ENCODE data around the gene SYT7. TPM values are rescaled to one million over a fixed set of nuclear protein-coding genes. Genes with fewer than 3 reads are reported as not detected.

SYT7 gene
- total and polyA plus RNA-seq, 2 donors, result 0.14 to 1.3 TPM

DNA sequence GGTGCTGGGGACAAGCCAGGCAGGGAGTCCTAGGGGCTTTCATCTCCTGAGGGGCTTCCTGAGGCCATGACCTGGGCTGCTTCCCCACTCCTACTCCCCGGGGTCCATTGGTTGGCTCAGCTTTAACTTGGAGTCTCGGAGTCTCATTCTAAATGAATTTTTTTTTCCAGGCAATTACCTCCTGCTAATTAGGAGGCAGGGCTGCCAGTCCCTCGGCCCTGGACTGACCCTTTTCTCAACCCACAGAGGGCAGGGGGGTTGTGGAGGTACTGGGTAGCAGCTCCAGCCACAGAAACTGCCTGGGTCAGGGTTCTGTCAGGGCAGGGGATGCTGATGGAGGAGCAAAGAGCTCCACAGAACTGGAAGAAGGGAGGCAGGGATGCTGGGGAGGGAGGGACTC is 11.9 kb downstream of the SYT7 start:
- H3K4me3 ChIP-seq (ENCODE audit: low read length in 2 of 2), result no peak overlapping the region

DNA sequence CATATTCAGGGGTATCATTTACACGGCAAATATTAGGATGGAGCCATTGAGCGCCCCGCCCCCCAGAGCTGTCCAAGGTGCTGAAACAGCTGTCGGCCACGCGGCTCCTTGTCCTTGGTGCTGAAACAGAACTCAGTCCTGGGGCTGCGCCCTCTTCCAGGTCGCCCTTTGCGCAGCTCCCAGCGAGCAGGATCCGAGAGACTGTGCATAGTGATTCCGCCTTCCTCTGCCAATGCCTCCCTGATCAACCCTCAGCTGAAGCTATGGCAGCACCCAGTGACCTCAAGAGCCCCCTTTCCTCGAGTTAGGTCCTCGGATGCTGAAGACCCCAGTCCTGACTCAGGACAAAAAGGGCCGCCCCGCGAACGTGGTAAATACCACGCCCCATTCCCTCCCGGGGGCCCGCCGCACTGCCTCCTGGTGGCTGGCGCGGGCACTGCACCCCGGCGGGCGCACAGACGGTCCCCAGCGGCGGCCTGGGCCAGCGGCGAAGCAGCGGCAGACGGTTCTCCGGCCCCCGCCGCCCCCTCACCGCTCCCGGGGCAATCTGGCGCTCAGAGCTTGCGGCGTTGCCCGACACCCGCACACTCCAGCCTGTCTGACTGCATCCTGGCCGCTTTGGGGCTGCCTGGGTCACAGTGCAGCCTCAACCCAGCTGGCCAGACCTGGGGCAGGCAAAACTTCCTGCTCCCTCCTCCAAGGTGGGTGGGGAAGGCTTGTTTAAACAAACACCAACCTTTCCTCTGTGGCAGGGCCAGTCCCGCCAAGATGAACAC is 13.4 kb downstream of the SYT7 start:
- DNase-seq (ENCODE audit: low read depth in 6 of 9, low spot score in 9 of 9), result peak; percentile 29 to 81 (median 63)
- Histone ChIP-seq H3K4me3 (ENCODE audit: low read length in 2 of 2) (no peak overlapping the region), H3K4me1 (ENCODE audit: control insufficient read depth in 2 of 2, insufficient read depth in 2 of 2, low read length in 2 of 2) (no peaks in the 10 kb centered on the region)

More for the DNA sequence above, 11.9 kb downstream of the SYT7 start:
- no peak for DNase-seq (ENCODE audit: low read depth in 6 of 9, low spot score in 9 of 9)
- Histone ChIP-seq H3K27ac (ENCODE audit: low read depth in 1 of 2, low read length in 1 of 2) (no peak overlapping the region), H3K4me1 (ENCODE audit: control insufficient read depth in 2 of 2, insufficient read depth in 2 of 2, low read length in 2 of 2) (no peaks in the 10 kb centered on the region), H3K9me3 (ENCODE audit: control insufficient read depth in 2 of 2, insufficient read depth in 1 of 2, low read length in 1 of 2) (no peaks in the 10 kb centered on the region), H3K36me3 (ENCODE audit: control insufficient read depth in 2 of 2, insufficient read depth in 2 of 2, low read length in 1 of 2) (no peaks in the 10 kb centered on the region), H3K27me3 (ENCODE audit: control insufficient read depth in 2 of 2, insufficient read depth in 1 of 2, low read length in 1 of 2) (peaks cover 0 to 49% of the 10 kb centered on the region in 2 donors)
- WGBS, result 60% methylated on average over 3 of the region's 3 CpGs

DNA sequence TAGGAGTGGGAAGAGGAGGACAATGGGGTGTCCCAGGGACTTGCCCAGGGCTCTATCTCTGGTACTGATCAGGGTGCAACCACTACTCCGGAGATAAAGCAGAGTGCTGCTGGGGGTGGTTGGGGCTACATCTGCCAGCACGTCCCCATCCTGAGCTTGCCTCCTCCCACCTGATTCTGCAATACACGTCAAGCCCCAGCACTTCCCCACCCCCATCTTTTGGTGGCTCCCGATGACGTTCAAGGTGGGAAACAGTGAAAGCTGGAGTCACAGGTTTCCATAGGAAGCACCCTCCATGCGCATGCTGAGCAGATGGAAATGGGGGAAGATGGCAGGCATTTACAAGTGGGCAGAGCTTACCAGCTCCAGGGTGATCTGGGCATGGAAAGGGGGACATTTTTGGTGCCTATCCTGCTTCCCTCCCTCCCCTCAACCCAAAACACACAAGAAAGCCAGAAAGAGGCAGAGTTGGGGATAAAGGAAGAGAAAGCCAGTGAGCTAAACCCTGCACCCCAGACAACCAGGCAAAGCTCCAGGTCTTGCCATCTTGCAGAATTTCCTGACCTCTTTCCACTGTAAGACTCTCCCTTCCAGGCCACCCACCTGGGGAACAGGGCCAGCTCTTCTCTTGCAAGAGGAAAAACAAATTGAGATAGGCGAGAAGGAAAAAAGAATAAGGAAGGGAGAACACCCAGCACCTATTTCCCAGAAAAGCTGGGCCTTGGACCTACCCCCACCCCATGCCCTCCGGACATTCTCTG is 15.8 kb downstream of the SYT7 start:
- Histone ChIP-seq H3K36me3 (ENCODE audit: control insufficient read depth in 2 of 2, insufficient read depth in 2 of 2, low read length in 1 of 2) (no peaks in the 10 kb centered on the region), H3K27me3 (ENCODE audit: control insufficient read depth in 2 of 2, insufficient read depth in 1 of 2, low read length in 1 of 2) (peaks cover 0 to 46% of the 10 kb centered on the region in 2 donors), H3K27ac (ENCODE audit: low read depth in 1 of 2, low read length in 1 of 2) (no peak overlapping the region), H3K9me3 (ENCODE audit: control insufficient read depth in 2 of 2, insufficient read depth in 1 of 2, low read length in 1 of 2) (no peaks in the 10 kb centered on the region), H3K4me3 (ENCODE audit: low read length in 2 of 2) (no peak overlapping the region), H3K4me1 (ENCODE audit: control insufficient read depth in 2 of 2, insufficient read depth in 2 of 2, low read length in 2 of 2) (no peaks in the 10 kb centered on the region)
- 58% methylated on average over 8 of the region's 8 CpGs for WGBS
- DNase-seq (ENCODE audit: low read depth in 6 of 9, low spot score in 9 of 9), result no peak

More for the DNA sequence above, 13.4 kb downstream of the SYT7 start:
- 7% methylated on average over 46 of the region's 46 CpGs for WGBS
- Histone ChIP-seq H3K27me3 (ENCODE audit: control insufficient read depth in 2 of 2, insufficient read depth in 1 of 2, low read length in 1 of 2) (peaks cover 0 to 41% of the 10 kb centered on the region in 2 donors), H3K9me3 (ENCODE audit: control insufficient read depth in 2 of 2, insufficient read depth in 1 of 2, low read length in 1 of 2) (no peaks in the 10 kb centered on the region), H3K27ac (ENCODE audit: low read depth in 1 of 2, low read length in 1 of 2) (no peak overlapping the region), H3K36me3 (ENCODE audit: control insufficient read depth in 2 of 2, insufficient read depth in 2 of 2, low read length in 1 of 2) (no peaks in the 10 kb centered on the region)

DNA sequence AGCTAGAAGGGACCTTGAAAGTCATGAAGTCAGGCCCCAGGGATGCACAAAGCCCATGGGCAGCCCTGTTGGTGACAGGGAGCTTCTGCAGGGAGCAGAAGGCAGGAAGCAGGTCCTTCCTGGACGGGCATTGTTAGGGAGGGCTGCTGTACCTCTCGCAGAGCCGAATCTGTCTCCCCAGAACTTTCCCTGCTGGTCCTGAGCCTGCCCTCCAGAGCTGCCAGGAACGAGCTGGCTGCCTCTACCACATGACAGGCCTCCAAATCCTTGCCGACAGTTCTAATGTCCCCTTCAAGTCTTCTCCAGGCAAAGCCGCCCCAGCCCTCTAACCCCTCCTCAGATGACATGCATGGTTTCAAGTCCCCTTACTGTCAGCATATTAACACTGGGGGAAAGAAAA is 20.1 kb downstream of the SYT7 start:
- 41% methylated on average over 6 of the region's 6 CpGs for WGBS
- Histone ChIP-seq H3K27me3 (ENCODE audit: control insufficient read depth in 2 of 2, insufficient read depth in 1 of 2, low read length in 1 of 2) (peaks cover 7 to 40% of the 10 kb centered on the region in 2 donors), H3K4me3 (ENCODE audit: low read length in 2 of 2) (no peak overlapping the region), H3K4me1 (ENCODE audit: control insufficient read depth in 2 of 2, insufficient read depth in 2 of 2, low read length in 2 of 2) (no peaks in the 10 kb centered on the region), H3K9me3 (ENCODE audit: control insufficient read depth in 2 of 2, insufficient read depth in 1 of 2, low read length in 1 of 2) (no peaks in the 10 kb centered on the region), H3K36me3 (ENCODE audit: control insufficient read depth in 2 of 2, insufficient read depth in 2 of 2, low read length in 1 of 2) (no peaks in the 10 kb centered on the region), H3K27ac (ENCODE audit: low read depth in 1 of 2, low read length in 1 of 2) (no peak overlapping the region)
- DNase-seq (ENCODE audit: low read depth in 6 of 9, low spot score in 9 of 9), result no peak

DNA sequence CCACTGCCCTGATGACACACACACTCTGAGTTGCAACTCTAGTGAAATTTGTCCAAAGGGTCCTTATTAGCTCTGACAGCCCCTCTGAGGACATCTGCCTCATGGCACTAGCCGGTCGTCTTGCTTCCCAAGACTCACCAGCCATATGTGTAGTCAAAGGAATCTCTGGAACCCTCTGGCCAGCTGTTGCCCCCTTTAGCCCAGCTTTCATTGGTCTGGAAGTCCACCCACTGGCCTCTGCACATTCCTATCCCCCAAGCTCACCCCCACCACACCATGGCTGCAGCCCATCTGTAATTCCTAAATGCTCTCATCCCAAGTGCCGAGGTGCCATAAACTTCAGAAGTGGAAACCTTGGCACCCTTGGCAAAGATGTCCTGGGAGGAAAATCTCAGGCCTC is 24.3 kb downstream of the SYT7 start:
- DNase-seq (ENCODE audit: low read depth in 6 of 9, low spot score in 9 of 9), result no peak
- H3K27me3 ChIP-seq (ENCODE audit: control insufficient read depth in 2 of 2, insufficient read depth in 1 of 2, low read length in 1 of 2), result peaks cover 28 to 79% of the 10 kb centered on the region in 2 donors
- H3K4me3 ChIP-seq (ENCODE audit: low read length in 2 of 2), result no peak overlapping the region
- H3K4me1 ChIP-seq (ENCODE audit: control insufficient read depth in 2 of 2, insufficient read depth in 2 of 2, low read length in 2 of 2), result no peaks in the 10 kb centered on the region
- H3K36me3 ChIP-seq (ENCODE audit: control insufficient read depth in 2 of 2, insufficient read depth in 2 of 2, low read length in 1 of 2), result no peaks in the 10 kb centered on the region
- 81% methylated on average over 3 of the region's 3 CpGs for WGBS
- H3K9me3 ChIP-seq (ENCODE audit: control insufficient read depth in 2 of 2, insufficient read depth in 1 of 2, low read length in 1 of 2), result no peaks in the 10 kb centered on the region
- no peak overlapping the region for H3K27ac ChIP-seq (ENCODE audit: low read depth in 1 of 2, low read length in 1 of 2)

DNA sequence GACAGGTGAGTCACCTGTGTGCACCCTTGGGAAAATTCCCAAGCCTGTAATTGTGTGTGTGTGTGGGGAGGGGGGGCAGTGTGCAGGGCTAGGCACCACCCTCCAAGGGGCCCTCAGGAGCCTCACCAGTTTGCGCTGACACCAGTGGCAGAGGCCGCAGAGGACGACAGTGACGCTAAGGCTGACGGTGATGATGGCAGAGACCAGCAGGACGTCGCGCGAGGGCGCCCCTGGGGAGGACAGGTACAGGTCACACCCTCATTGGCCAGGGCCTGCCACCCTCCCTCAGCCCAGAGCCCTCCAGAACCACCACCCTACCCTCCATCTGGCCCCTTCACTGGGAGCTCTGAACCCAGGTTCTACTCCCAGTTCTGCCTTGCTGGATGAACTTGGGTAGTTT is 24.9 kb downstream of the SYT7 start:
- Histone ChIP-seq H3K27ac (ENCODE audit: low read depth in 1 of 2, low read length in 1 of 2) (no peak overlapping the region), H3K9me3 (ENCODE audit: control insufficient read depth in 2 of 2, insufficient read depth in 1 of 2, low read length in 1 of 2) (no peaks in the 10 kb centered on the region), H3K27me3 (ENCODE audit: control insufficient read depth in 2 of 2, insufficient read depth in 1 of 2, low read length in 1 of 2) (peaks cover 28 to 78% of the 10 kb centered on the region in 2 donors), H3K4me3 (ENCODE audit: low read length in 2 of 2) (no peak overlapping the region), H3K36me3 (ENCODE audit: control insufficient read depth in 2 of 2, insufficient read depth in 2 of 2, low read length in 1 of 2) (no peaks in the 10 kb centered on the region), H3K4me1 (ENCODE audit: control insufficient read depth in 2 of 2, insufficient read depth in 2 of 2, low read length in 2 of 2) (no peaks in the 10 kb centered on the region)
- DNase-seq (ENCODE audit: low read depth in 6 of 9, low spot score in 9 of 9), result no peak
- 68% methylated on average over 10 of the region's 10 CpGs for WGBS

DNA sequence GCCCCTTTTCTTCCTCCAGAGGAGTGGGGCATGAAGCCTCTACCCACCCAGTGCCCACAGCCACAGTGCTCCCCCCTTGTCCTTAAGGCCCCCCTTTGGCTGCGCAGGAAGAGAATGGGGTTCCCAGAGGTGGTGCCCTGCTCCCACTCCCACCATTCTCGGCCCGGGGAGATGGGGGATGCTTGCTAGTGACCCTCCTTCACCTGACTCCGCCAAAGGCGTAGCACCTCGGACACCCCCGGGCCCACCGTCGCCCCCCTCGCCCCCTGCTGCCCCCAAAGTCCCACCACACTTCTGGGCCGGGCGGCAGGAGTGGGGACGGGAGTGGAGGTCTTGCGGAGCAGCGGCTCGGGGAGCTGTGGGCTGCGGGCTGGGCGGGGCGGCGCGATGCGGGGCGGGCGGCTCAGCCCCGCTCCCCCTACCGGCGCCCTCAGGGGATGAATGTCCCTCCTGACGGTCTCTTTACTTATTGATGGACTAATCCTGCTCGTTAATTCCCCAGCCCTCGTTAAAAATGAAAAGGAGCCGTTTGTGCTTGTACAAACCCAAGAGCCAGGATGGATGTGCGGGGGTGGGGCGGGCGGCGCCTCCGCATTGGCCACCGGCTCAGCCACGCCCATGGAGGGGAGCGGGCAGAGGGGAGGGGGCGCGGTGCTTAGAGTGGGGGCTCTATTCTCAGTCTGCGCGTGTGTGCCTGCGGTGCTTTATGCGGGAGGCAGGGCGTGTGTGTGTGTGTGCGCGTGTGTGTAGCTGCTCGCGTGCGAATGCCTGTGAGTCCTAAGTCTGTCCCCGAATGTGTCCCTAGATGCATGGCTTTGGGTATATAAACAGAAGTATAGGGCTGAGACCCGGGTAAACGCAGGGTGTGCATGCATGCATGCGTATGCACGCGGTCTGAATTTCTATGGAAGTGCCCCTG is 25.6 kb downstream of the SYT7 start:
- 8% methylated on average over 57 of the region's 57 CpGs for WGBS

DNA sequence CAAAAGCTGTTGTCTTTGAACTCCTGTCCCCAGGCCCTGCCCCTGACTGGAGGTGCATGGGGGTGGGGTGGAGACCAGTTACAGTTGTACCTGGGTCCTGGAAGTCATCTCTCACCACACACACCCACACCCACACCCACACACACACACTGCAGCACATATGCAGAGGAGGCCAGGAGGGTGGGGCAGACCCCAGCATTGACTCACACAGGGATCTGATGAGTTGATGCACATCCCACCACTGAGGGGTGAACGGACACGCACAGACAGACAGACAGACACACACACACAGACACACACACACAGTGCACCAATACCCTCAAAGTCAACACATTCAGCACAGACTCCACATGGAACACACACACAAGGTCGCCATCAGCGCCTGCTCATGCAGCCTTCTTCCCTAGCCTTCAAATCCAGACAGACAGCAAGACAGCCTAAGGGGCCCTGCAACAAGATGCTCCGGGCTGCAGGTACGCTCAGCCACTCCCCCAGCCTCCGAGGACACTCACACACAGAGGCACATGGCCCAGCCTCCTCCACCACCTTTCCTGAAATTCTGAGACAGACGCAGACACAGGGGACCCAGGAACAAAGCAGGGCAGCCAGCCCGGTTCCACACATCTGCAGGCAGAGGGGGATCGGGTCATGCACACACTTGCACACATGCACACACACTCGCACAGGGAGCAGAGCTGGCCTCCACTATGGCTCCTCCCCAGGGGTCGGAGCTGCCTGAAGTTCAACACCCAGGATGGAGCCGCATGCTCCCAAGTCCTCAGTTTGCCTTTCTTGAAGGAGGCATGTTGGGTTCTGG is 26.5 kb downstream of the SYT7 start:
- WGBS, result 54% methylated on average over 13 of the region's 13 CpGs
- Histone ChIP-seq H3K36me3 (ENCODE audit: control insufficient read depth in 2 of 2, insufficient read depth in 2 of 2, low read length in 1 of 2) (no peaks in the 10 kb centered on the region), H3K27ac (ENCODE audit: low read depth in 1 of 2, low read length in 1 of 2) (no peak overlapping the region), H3K27me3 (ENCODE audit: control insufficient read depth in 2 of 2, insufficient read depth in 1 of 2, low read length in 1 of 2) (peaks cover 28 to 73% of the 10 kb centered on the region in 2 donors), H3K9me3 (ENCODE audit: control insufficient read depth in 2 of 2, insufficient read depth in 1 of 2, low read length in 1 of 2) (no peaks in the 10 kb centered on the region), H3K4me3 (ENCODE audit: low read length in 2 of 2) (no peak overlapping the region), H3K4me1 (ENCODE audit: control insufficient read depth in 2 of 2, insufficient read depth in 2 of 2, low read length in 2 of 2) (no peaks in the 10 kb centered on the region)
- DNase-seq (ENCODE audit: low read depth in 6 of 9, low spot score in 9 of 9), result no peak

More for the DNA sequence above, 25.6 kb downstream of the SYT7 start:
- H3K27ac ChIP-seq (ENCODE audit: low read depth in 1 of 2, low read length in 1 of 2), result no peak overlapping the region
- no peak overlapping the region for H3K4me3 ChIP-seq (ENCODE audit: low read length in 2 of 2)
- no peaks in the 10 kb centered on the region for H3K9me3 ChIP-seq (ENCODE audit: control insufficient read depth in 2 of 2, insufficient read depth in 1 of 2, low read length in 1 of 2)
- DNase-seq (ENCODE audit: low read depth in 6 of 9, low spot score in 9 of 9), result no peak
- H3K27me3 ChIP-seq (ENCODE audit: control insufficient read depth in 2 of 2, insufficient read depth in 1 of 2, low read length in 1 of 2), result peaks cover 28 to 75% of the 10 kb centered on the region in 2 donors
- H3K4me1 ChIP-seq (ENCODE audit: control insufficient read depth in 2 of 2, insufficient read depth in 2 of 2, low read length in 2 of 2), result no peaks in the 10 kb centered on the region
- no peaks in the 10 kb centered on the region for H3K36me3 ChIP-seq (ENCODE audit: control insufficient read depth in 2 of 2, insufficient read depth in 2 of 2, low read length in 1 of 2)
